Mesodermal cell (in vitro differentiated cells): ENCODE measurements around the gene LYPD3. TPM values are rescaled to one million over a fixed set of nuclear protein-coding genes. Genes with fewer than 3 reads are reported as not detected.
A peak's percentile ranks its signal among the peaks of the same experiment; 100 is the strongest.
"Not testable (repeated sequence)": the region's sequence is repeated elsewhere in the genome, so short reads cannot be mapped to it uniquely, and the experiment has no call there.

ENCODE experiments used
- H3K27ac ChIP-seq: 2 replicates; pipeline ENCODE4 v1.7.0; 2013; ENCODE audit warnings: mild to moderate bottlenecking, low read depth, low read length, moderate library complexity; ENCODE audit not compliant: severe bottlenecking
- H3K36me3 ChIP-seq: 2 replicates; pipeline ENCODE4 v1.7.1; 2013; ENCODE audit warnings: mild to moderate bottlenecking, low read length, moderate library complexity; ENCODE audit not compliant: control insufficient read depth, insufficient read depth
- H3K4me1 ChIP-seq: one replicate; pipeline ENCODE4 v1.7.1; 2013; ENCODE audit warnings: mild to moderate bottlenecking, low read length; ENCODE audit not compliant: insufficient read depth, control insufficient read depth, poor library complexity, severe bottlenecking
- H3K4me3 ChIP-seq: 2 replicates; pipeline ENCODE4 v1.7.0; 2013; ENCODE audit warnings: low read length, control low read depth, mild to moderate bottlenecking; ENCODE audit not compliant: insufficient read depth, poor library complexity, severe bottlenecking; ENCODE audit errors: extremely low read depth
- H3K9me3 ChIP-seq: 2 replicates; pipeline ENCODE4 v1.7.1; 2013; ENCODE audit warnings: mild to moderate bottlenecking, low read length, moderate library complexity; ENCODE audit not compliant: control insufficient read depth
- WGBS, 2 experiments: methylation state at CpG; one replicate each; pipeline ENCODE4 v1.1.5; 2013; ENCODE audit warnings: missing lambda C conversion rate in 2 of 2; ENCODE audit not compliant: insufficient coverage in 2 of 2; 5-methylcytosine and 5-hydroxymethylcytosine counted together
- polyA plus RNA-seq, 2 experiments: library from polyadenylated mRNA; stranded (reverse); fragments of 50-300 nt; gene quantifications; one replicate each; pipeline ENCODE4 v1.2.3, GENCODE V29; 2013

The LYPD3 gene
- polyA plus RNA-seq (2013, experiment 1 of 2) = 1.6 TPM
- 1.1 TPM for polyA plus RNA-seq (2013, experiment 2 of 2)

- Histone ChIP-seq H3K4me1 (peaks cover 7% of the 10 kb centered on the region), H3K36me3 (no peaks in the 10 kb centered on the region), H3K9me3 (no peaks in the 10 kb centered on the region), H3K27ac (no peak within 1 kb of the TSS), H3K4me3 (peak within 1 kb of the TSS; percentile 56)
- 47 to 59% methylated on average over 22 to 23 of the region's 24 CpGs for WGBS, 2 experiments
Measured at GRCh38 chr19:43465468-43466120, at the start of gene LYPD3. Gene LYPD3, minus strand, starts transcription at chr19:43465608. Its CDS starts 37 bp downstream, at chr19:43465571.

DNA sequence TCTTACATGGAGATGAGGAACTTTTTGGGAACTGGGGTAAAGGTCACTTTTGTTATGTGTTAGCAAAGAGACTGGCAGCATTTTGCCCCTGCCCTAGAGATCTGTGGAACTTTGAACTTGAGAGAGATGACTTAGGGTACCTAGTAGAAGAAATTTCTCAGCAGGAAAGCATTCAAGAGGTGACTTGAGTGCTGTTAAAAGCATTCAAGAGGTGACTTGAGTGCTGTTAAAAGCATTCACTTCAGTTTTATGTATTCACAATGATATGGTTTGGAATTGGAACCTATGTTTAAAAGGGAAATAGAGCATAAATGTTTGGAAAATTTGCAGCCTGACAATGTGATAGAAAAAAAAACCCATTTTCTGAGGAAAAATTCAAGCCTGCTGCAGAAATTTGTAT, 47.0 kb upstream of the LYPD3 start:
- H3K36me3 ChIP-seq = peaks cover 49% of the 10 kb centered on the region
- H3K4me1 ChIP-seq, H3K27ac ChIP-seq, H3K4me3 ChIP-seq, H3K9me3 ChIP-seq: not testable (repeated sequence)

DNA sequence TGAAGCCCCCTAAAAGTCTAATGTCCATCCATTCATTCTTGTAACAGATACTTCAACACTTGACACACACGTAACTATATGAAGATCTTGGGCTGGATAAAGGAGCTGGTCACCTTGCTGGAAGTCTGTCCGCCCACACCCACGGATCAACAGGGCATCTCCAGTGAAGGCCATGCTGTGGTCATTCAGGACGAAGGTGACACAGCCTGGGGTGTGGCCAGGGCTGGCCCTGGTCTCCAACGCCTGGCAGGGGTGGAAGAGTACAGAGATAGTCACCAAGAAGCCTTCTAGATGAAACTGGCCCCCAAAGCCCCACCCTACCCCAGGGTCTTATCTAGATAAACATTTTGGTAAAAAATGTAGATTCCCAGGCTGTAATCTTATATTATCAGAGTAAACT, 45.9 kb upstream of the LYPD3 start:
- Histone ChIP-seq H3K27ac (no peak overlapping the region), H3K36me3 (peaks cover 45% of the 10 kb centered on the region), H3K4me3 (no peak overlapping the region), H3K9me3 (no peaks in the 10 kb centered on the region), H3K4me1 (no peaks in the 10 kb centered on the region)
- 87 to 89% methylated on average over 3 of the region's 5 CpGs for WGBS, 2 experiments

- WGBS, 2 experiments = 98 to 100% methylated on average over 5 to 7 of the region's 9 CpGs
- H3K27ac ChIP-seq = no peak overlapping the region
- peaks cover 46% of the 10 kb centered on the region for H3K36me3 ChIP-seq
- no peak overlapping the region for H3K4me3 ChIP-seq
- H3K9me3 ChIP-seq = no peaks in the 10 kb centered on the region
- H3K4me1 ChIP-seq = no peaks in the 10 kb centered on the region
Measured at GRCh38 chr19:43510713-43511112, 45.3 kb upstream of the LYPD3 start.

DNA sequence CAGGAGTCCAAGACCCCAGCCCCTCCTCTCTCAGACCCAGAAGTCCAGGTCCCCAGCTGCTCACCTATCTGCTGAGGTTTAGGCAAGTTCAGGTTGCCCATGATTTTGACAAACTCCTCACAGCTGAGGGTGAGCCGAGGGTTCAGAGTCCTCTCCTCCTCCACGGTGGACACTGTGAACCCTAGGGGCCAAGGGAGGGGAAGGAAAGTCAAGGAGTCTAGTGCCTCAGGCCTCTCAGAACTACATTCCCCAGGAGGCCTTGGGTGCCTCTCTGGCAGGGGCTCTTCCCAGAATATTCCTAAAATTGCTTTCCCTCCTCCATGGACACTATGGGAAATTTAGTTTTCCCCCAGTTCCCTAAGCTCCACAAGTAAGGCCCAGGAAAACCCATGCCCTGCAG, 42.5 kb upstream of the LYPD3 start:
- H3K4me3 ChIP-seq = no peak overlapping the region
- WGBS, 2 experiments = 94% methylated on average over 2 of the region's 2 CpGs; no CpG with 5 or more reads in 1 of the 2 experiments
- H3K36me3 ChIP-seq = peaks cover 34% of the 10 kb centered on the region
- peaks cover 7% of the 10 kb centered on the region for H3K4me1 ChIP-seq
- no peaks in the 10 kb centered on the region for H3K9me3 ChIP-seq
- H3K27ac ChIP-seq = no peak overlapping the region

DNA sequence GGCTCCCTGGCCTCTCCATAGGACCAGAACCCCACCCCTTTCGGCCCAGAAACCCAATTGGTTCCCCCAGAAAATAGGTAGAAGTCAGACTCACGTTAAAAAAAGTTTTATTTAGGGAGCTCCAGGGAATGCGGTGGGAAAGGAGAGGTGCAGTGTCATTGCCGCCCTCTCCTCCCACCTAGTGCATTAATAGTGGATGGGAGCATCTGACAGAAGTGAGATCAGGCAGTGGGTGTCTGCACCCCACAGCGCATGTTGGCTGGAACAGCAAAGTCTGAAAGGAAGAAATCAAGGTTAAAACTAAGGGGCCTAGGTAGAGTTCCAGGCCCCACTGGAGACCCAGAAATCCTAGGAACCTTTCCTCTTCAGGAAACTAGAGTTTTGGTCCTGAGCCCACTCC, 41.2 kb upstream of the LYPD3 start:
- Histone ChIP-seq H3K36me3 (peaks cover 35% of the 10 kb centered on the region), H3K4me3 (no peak overlapping the region), H3K27ac (no peak overlapping the region), H3K4me1 (peaks cover 7% of the 10 kb centered on the region), H3K9me3 (no peaks in the 10 kb centered on the region)
- WGBS, 2 experiments = 85 to 100% methylated on average over 1 to 4 of the region's 5 CpGs

DNA sequence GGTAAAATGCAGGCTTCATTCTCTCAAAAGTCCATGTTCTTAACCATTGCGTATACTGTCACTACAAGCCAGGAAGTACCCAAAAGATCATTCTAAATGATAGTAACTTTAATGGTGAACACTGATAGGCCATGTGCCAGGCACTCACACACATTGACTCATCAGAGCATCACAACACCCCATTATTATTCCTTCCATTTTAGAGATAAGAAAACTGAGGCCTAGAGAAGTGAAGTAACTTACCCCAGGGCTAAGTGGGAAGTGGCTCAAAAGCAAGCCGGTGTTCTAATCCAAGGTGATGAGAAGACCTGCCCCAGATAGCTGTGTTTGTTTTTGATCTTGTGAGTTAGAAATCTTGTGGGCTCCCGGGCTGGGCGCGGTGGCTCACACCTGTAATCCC, 40.5 kb upstream of the LYPD3 start:
- peaks cover 37% of the 10 kb centered on the region for H3K36me3 ChIP-seq
- no peaks in the 10 kb centered on the region for H3K9me3 ChIP-seq
- H3K4me1 ChIP-seq = peaks cover 7% of the 10 kb centered on the region
- WGBS, 2 experiments = 93 to 100% methylated on average over 4 of the region's 5 CpGs
- no peak overlapping the region for H3K4me3 ChIP-seq
- H3K27ac ChIP-seq = no peak overlapping the region

DNA sequence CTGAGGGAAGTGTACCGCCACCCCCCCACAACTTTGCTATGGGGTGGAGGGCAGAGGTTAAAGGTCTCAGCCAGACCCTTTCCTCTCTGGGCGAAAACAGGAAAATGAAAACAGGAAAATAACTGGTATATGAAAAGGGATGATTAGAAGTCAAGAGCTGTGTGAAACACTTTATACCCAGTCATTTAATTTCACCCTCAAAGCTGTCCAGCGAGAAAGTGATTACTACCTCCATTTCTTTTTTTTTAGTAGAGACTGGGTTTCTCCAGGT, 39.7 kb upstream of the LYPD3 start:
- Histone ChIP-seq H3K36me3 (peaks cover 30% of the 10 kb centered on the region), H3K27ac (no peak overlapping the region), H3K4me1 (peaks cover 7% of the 10 kb centered on the region), H3K9me3 (no peaks in the 10 kb centered on the region), H3K4me3 (no peak overlapping the region)
- WGBS, 2 experiments = 80 to 100% methylated on average over 1 of the region's 3 CpGs

- H3K27ac ChIP-seq = peak within 1 kb of the TSS; percentile 81
- peaks cover 24% of the 10 kb centered on the region for H3K36me3 ChIP-seq
- H3K9me3 ChIP-seq = no peaks in the 10 kb centered on the region
- peaks cover 7% of the 10 kb centered on the region for H3K4me1 ChIP-seq
- peak within 1 kb of the TSS; percentile 83 for H3K4me3 ChIP-seq
- 1 to 7% methylated on average over 15 to 27 of the region's 42 CpGs for WGBS, 2 experiments
Measured at GRCh38 chr19:43504426-43505185, 39.2 kb upstream of the LYPD3 start, which contains the start of gene PHLDB3. Gene PHLDB3, minus strand, starts transcription at chr19:43504746. Its CDS starts 628 bp downstream, at chr19:43504118.

DNA sequence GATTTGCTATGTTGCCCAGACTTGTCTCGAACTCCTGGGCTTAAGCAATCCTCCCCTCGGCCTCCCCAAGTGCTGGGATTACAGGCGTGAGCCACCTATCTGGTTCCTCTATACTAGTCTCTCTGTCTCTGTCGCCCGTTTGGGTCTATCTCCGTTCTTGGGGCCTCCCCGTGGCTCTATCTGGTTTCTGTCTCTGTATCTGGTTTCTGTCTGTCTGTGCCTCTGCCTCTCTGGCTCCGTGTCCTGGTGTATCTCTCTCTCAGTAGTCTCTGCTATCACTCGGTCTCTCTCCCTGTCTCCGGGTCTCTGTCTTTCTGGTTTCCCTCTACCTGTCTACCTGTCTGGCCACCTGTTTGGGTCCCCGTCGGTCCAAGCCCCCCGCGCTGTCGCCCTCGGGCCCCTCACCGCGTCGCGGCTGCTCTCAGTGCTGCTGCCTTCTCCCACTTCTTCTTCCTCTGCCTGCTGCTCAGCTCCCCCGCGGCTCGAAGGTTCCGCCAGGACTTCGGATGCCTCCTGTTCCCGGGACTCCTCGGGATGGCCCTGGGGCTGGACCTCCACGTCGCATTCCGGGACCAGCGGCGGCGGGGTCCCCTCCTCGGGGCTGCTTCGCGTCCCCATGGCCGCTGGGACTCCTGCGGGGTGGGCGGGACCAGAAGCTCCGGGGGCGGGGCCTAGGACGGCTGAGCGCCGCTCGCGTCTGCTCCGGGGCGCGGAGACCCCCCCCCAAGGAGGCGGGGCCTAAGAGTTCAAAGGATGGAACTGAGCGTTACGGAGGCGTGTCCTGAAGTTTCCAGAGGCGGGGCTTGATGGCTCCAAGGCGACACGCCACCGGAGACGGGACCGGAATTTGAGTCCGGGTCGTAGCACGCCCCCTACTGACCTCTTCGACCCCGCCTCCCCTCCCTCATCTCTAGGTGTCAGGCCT, 38.4 kb upstream of the LYPD3 start:
- Histone ChIP-seq H3K4me3 (peak overlapping the region; percentile 83), H3K27ac (peak overlapping the region; percentile 81), H3K36me3 (peaks cover 22% of the 10 kb centered on the region), H3K9me3 (no peaks in the 10 kb centered on the region), H3K4me1 (peaks cover 7% of the 10 kb centered on the region)
- 6% methylated on average over 40 to 48 of the region's 64 CpGs for WGBS, 2 experiments
